HG02678 (cell line): ENCODE measurements around the gene ATP9A.

ENCODE experiments used
- ATAC-seq: cut with Tn5 transposase; IDR thresholded peaks from one replicate; pipeline ENCODE4 v1.9.1; 2021; ENCODE audit warnings: mild to moderate bottlenecking, moderate library complexity; ENCODE audit not compliant: unreplicated experiment

The ATP9A gene

GRCh38 chr20:51634877-51635276 is 133.3 kb downstream of the ATP9A start:
- no peak for ATAC-seq

GRCh38 chr20:51634257-51634656 is 133.9 kb downstream of the ATP9A start:
- no peak for ATAC-seq

- no peak for ATAC-seq
Measured at GRCh38 chr20:51633430-51633829, 134.8 kb downstream of the ATP9A start.

- ATAC-seq: no peak
Measured at GRCh38 chr20:51631953-51632352, 136.2 kb downstream of the ATP9A start.

GRCh38 chr20:51631011-51631950 is 136.9 kb downstream of the ATP9A start:
- ATAC-seq: no peak

- no peak for ATAC-seq
Measured at GRCh38 chr20:51629399-51630058, 138.7 kb downstream of the ATP9A start.

GRCh38 chr20:51628533-51629398 is 139.4 kb downstream of the ATP9A start:
- ATAC-seq: no peak

GRCh38 chr20:51627586-51627985 is 140.6 kb downstream of the ATP9A start:
- ATAC-seq: no peak

- ATAC-seq: no peak
Measured at GRCh38 chr20:51625105-51625504, 143.1 kb downstream of the ATP9A start.

- no peak for ATAC-seq
Measured at GRCh38 chr20:51624157-51624731, 143.9 kb downstream of the ATP9A start.

GRCh38 chr20:51623255-51623654 is 144.9 kb downstream of the ATP9A start:
- no peak for ATAC-seq

- no peak for ATAC-seq
Measured at GRCh38 chr20:51622004-51622874, 146.0 kb downstream of the ATP9A start.

GRCh38 chr20:51620432-51620831 is 147.8 kb downstream of the ATP9A start:
- ATAC-seq: no peak

- ATAC-seq: no peak
Measured at GRCh38 chr20:51616060-51616459, 152.1 kb downstream of the ATP9A start.

- ATAC-seq: no peak
Measured at GRCh38 chr20:51614687-51615086, 153.5 kb downstream of the ATP9A start.

GRCh38 chr20:51613580-51613979 is 154.6 kb downstream of the ATP9A start:
- ATAC-seq: no peak

GRCh38 chr20:51612896-51613295 is 155.3 kb downstream of the ATP9A start:
- no peak for ATAC-seq

GRCh38 chr20:51611625-51611890 is 156.6 kb downstream of the ATP9A start:
- ATAC-seq: no peak

- no peak for ATAC-seq
Measured at GRCh38 chr20:51610761-51611624, 157.2 kb downstream of the ATP9A start.
